ENCODE measurements around the gene LGALSL. TPM values are rescaled to one million over a fixed set of nuclear protein-coding genes. Genes with fewer than 3 reads are reported as not detected.

The LGALSL gene
- total and polyA plus RNA-seq, 2 donors from 2014 or later: 16.2 to 17.3 TPM

DNA sequence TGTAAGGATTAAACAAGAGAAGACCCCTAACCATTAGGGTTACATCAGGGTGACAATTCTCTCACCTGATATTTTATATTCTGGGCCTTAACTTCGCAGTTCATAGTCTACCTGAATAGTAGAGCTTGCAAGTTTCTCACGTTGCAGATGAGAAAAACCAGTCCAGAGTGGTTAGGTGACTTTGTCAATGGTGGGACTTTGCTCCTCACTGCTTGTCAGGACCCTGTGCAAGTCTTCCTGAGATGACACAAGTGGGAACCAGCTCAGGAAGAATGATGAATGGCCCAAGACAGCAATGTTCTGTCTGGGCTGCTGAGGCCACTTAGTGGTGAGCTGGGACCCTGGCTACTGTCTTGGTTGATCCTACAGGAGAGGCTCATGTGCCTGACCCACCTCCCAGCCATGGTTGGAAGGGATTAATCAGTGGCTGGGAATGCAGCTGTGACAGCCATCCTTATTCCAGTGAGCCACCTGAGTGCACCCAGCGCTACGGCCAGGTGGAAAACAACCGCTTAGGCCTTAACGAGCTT is 16.9 kb downstream of the LGALSL start:
- TF ChIP-seq, protein P1, sequence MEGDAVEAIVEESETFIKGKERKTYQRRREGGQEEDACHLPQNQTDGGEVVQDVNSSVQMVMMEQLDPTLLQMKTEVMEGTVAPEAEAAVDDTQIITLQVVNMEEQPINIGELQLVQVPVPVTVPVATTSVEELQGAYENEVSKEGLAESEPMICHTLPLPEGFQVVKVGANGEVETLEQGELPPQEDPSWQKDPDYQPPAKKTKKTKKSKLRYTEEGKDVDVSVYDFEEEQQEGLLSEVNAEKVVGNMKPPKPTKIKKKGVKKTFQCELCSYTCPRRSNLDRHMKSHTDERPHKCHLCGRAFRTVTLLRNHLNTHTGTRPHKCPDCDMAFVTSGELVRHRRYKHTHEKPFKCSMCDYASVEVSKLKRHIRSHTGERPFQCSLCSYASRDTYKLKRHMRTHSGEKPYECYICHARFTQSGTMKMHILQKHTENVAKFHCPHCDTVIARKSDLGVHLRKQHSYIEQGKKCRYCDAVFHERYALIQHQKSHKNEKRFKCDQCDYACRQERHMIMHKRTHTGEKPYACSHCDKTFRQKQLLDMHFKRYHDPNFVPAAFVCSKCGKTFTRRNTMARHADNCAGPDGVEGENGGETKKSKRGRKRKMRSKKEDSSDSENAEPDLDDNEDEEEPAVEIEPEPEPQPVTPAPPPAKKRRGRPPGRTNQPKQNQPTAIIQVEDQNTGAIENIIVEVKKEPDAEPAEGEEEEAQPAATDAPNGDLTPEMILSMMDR (IDR thresholded peaks at IDR 0.05; ENCODE audit: borderline replicate concordance, extremely low read depth, insufficient read depth): no peak
- no peak for FAIRE-seq

DNA sequence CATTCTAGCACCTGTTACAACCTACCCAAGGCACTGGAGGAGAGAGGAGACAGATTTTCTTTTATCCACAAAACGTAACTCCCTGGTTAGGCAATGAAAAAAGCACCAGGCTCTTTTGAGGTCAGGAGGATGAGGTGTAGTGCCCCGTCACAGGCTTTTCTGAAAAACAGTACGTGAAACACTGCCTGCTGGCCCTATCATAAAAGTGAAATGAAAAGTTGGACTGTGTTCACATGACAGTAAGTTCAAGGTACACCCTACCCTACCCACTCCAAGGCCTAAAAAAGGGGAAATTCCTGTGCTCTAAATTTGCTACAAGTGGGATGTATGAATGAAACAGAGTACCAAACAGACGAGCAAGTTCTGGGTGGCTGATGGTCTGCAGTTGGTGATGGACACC is 17.6 kb downstream of the LGALSL start:
- Histone ChIP-seq H3K4me3 (ENCODE audit: low read length in 3 of 3) (no peak overlapping the region), H3K9ac (ENCODE audit: low read length in 3 of 3) (no peak overlapping the region), H3K36me3 (ENCODE audit: control insufficient read depth in 2 of 3, insufficient read depth in 3 of 3, low read length in 3 of 3) (no peaks in the 10 kb centered on the region), H3K27ac (ENCODE audit: low read depth in 2 of 2, low read length in 2 of 2) (no peak overlapping the region), H3K4me1 (ENCODE audit: control insufficient read depth in 2 of 3, insufficient read depth in 2 of 3, low read depth in 1 of 3, low read length in 3 of 3) (no peaks in the 10 kb centered on the region), H3K27me3 (ENCODE audit: control insufficient read depth, insufficient read depth, low read length) (no peaks in the 10 kb centered on the region), H3K9me3 (ENCODE audit: control insufficient read depth in 2 of 3, insufficient read depth in 1 of 3, low read length in 3 of 3) (no peaks in the 10 kb centered on the region)
- no peak for FAIRE-seq
- TF ChIP-seq, protein P1 (IDR thresholded peaks at IDR 0.05; ENCODE audit: borderline replicate concordance, extremely low read depth, insufficient read depth): no peak
- intact Hi-C loops (cut with DNase I): no loop called here
- DNase-seq: no peak

More for the DNA sequence above, 16.9 kb downstream of the LGALSL start:
- peak in 2 of 5 donors; percentile 18 to 38 for DNase-seq
- intact Hi-C loops (cut with DNase I): no loop called here
- Histone ChIP-seq H3K36me3 (ENCODE audit: control insufficient read depth in 2 of 3, insufficient read depth in 3 of 3, low read length in 3 of 3) (no peaks in the 10 kb centered on the region), H3K4me1 (ENCODE audit: control insufficient read depth in 2 of 3, insufficient read depth in 2 of 3, low read depth in 1 of 3, low read length in 3 of 3) (no peaks in the 10 kb centered on the region), H3K27ac (ENCODE audit: low read depth in 2 of 2, low read length in 2 of 2) (no peak overlapping the region), H3K27me3 (ENCODE audit: control insufficient read depth, insufficient read depth, low read length) (no peaks in the 10 kb centered on the region), H3K4me3 (ENCODE audit: low read length in 3 of 3) (no peak overlapping the region), H3K9me3 (ENCODE audit: control insufficient read depth in 2 of 3, insufficient read depth in 1 of 3, low read length in 3 of 3) (no peaks in the 10 kb centered on the region), H3K9ac (ENCODE audit: low read length in 3 of 3) (no peak overlapping the region)

DNA sequence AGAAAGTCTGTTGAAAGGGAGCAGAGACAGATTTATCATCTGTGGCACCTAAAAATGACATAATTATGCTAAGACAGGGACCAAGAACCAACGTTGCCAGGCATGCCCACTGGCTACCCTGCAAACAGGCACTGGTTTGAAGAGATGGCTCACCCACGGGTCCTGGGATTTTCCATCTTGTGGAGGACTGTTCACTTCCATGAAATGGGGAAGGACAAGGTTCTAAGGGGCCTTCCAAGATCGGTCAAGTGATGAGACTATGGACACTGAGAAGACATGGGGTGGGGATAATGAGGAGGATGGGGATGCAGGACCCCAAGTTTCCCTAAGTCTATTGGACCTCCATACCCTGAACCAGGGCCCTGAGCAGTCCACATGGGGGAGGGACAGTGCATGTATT is 18.9 kb downstream of the LGALSL start:
- Histone ChIP-seq H3K4me1 (ENCODE audit: control insufficient read depth in 2 of 3, insufficient read depth in 2 of 3, low read depth in 1 of 3, low read length in 3 of 3) (no peaks in the 10 kb centered on the region), H3K4me3 (ENCODE audit: low read length in 3 of 3) (no peak overlapping the region), H3K9ac (ENCODE audit: low read length in 3 of 3) (no peak overlapping the region), H3K27ac (ENCODE audit: low read depth in 2 of 2, low read length in 2 of 2) (no peak overlapping the region), H3K27me3 (ENCODE audit: control insufficient read depth, insufficient read depth, low read length) (no peaks in the 10 kb centered on the region), H3K9me3 (ENCODE audit: control insufficient read depth in 2 of 3, insufficient read depth in 1 of 3, low read length in 3 of 3) (no peaks in the 10 kb centered on the region), H3K36me3 (ENCODE audit: control insufficient read depth in 2 of 3, insufficient read depth in 3 of 3, low read length in 3 of 3) (no peaks in the 10 kb centered on the region)
- TF ChIP-seq, protein P1 (IDR thresholded peaks at IDR 0.05; ENCODE audit: borderline replicate concordance, extremely low read depth, insufficient read depth): no peak
- DNase-seq: no peak
- no peak for FAIRE-seq
- intact Hi-C loops (cut with DNase I): no loop called here

DNA sequence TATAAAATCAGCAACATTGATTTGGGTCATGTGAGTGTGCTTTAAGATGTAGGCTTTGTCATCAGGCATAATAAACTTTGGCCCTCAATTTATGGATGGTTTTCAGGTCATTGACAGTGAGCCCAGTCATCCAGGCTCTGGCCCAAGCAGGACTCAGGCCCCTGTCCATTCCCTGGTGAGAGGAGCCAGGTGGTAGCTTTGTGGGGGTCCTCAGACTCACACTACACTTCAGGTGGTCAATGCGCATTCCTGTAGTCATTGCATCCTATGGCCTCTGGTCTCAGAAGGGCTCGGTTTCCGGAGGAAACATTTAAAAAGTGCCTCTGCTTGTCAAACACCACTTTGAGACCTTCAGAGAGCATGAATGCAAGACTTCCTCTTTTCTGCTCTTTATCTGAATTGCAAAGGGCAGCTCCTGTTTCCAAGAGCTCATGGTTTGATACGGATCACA is 20.2 kb downstream of the LGALSL start:
- H3K9ac ChIP-seq (ENCODE audit: low read length in 3 of 3): no peak overlapping the region
- H3K9me3 ChIP-seq (ENCODE audit: control insufficient read depth in 2 of 3, insufficient read depth in 1 of 3, low read length in 3 of 3): no peaks in the 10 kb centered on the region
- no peak overlapping the region for H3K27ac ChIP-seq (ENCODE audit: low read depth in 2 of 2, low read length in 2 of 2)
- no peak for FAIRE-seq
- H3K36me3 ChIP-seq (ENCODE audit: control insufficient read depth in 2 of 3, insufficient read depth in 3 of 3, low read length in 3 of 3): no peaks in the 10 kb centered on the region
- intact Hi-C loops (cut with DNase I): no loop called here
- no peaks in the 10 kb centered on the region for H3K4me1 ChIP-seq (ENCODE audit: control insufficient read depth in 2 of 3, insufficient read depth in 2 of 3, low read depth in 1 of 3, low read length in 3 of 3)
- no peak overlapping the region for H3K4me3 ChIP-seq (ENCODE audit: low read length in 3 of 3)
- H3K27me3 ChIP-seq (ENCODE audit: control insufficient read depth, insufficient read depth, low read length): no peaks in the 10 kb centered on the region
- no peak for DNase-seq
- TF ChIP-seq, protein P1 (IDR thresholded peaks at IDR 0.05; ENCODE audit: borderline replicate concordance, extremely low read depth, insufficient read depth): no peak
